DMS79 (cell line): ENCODE data around the gene AUTS2.
A peak's percentile ranks its signal among the peaks of the same experiment; 100 is the strongest.

Experiments used
- DNase-seq: peaks from one replicate; lab custom pipeline; 2025; lab: John Stamatoyannopoulos, UW

AUTS2 gene

DNA sequence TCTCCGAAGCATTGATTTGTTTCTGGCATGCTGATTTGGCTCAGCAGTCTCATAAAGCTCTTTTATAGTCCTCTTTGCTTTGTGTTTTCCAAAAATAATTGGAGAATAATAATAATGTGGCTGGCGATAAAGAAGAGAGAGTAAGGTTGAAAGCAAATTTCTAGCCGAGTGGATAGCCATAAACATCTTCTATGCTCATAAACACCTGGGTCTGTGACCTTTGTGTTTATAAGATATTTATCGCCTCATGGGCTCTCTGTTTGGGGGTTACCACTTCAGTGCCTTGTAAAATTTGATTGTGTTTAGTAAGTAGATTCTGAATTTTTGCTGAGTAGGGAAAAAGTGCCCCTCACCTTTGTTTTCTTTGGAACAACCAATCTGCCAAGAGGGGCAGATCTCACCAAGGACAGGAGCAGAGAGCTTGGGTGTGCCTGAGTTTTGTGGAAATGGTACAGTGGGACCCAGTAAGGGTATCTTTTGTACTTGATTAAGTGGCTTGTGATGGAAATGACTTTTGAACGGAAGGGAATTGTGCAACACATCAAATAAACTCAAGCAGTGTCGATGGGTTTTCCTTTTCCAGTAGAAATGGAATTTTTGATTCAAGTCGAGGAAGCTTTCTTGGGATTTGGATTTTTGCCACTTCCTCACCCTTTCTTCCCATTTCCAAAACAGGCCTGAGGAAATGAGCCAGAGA, 220.5 kb downstream of the AUTS2 start:
- DNase-seq = no peak

DNA sequence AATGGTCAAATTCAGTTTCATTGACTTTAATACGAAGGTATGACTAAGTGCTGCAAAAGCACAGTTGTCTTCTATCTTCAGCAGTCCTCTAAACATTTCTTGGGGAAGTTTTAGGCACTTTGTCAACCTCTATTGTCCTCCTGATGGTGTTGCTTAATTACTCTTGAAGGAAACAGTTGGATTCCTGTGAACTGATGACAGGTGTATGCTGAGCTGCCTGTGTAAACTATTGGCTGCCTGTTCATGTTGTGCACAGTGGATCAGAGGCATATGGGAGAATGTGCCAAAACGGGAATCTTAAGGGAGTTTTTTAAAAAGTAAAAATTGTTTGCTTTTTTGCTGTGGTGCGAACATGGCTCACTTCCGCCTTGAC, 221.0 kb downstream of the AUTS2 start:
- no peak for DNase-seq

DNA sequence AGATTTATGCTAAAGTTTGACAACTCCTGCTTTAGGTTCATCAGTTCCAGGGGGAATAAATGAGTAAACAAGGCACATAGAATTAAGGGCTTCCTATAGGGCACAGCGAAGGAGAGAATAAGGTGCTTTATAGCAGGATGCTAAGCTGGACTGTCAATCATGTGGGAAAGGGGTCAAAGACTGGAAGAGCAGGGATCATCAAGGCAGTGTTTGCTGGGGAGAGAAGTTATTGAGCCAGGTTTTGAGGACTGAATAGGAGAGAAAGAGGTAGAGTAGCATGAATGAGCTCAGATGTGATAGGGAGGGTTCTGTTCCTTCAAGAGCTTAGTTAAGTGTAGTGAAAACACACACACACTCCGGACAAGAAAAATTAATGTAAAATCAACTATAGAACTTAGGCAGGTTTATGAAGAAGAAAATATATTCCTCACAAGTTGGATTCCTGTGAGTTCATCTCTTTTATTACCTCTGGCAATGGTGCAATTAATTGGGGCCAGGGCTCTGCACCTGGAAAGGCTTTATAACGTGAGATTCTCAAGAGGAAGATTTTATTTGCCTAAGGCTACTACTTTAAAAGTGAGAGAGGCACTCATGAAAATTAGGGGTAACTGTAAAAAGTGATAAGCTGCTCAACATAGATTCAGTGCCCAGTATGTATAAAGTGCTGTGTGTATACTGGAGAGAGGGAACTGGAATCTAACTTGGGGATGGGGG, 222.4 kb downstream of the AUTS2 start:
- DNase-seq = peak; percentile 61

DNA sequence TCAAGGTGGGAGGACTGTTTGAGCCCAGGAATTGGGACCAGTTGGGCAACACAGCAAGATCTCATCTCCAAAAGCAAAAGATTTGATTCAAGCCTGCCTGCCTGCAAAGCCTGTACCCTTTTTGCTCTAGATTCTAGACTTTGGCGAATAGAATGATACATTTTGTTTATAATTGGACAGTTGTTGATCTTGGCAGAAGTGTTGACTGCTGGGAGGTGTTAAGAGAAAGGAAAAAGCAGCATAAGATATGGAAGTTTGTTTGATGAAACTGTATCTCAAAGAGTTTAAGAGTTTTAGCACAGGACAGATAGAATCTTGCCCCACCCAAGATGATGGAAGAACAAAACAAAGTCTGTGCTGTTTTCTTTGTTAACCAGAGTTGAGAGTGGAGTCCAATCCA, 224.1 kb downstream of the AUTS2 start:
- no peak for DNase-seq

DNA sequence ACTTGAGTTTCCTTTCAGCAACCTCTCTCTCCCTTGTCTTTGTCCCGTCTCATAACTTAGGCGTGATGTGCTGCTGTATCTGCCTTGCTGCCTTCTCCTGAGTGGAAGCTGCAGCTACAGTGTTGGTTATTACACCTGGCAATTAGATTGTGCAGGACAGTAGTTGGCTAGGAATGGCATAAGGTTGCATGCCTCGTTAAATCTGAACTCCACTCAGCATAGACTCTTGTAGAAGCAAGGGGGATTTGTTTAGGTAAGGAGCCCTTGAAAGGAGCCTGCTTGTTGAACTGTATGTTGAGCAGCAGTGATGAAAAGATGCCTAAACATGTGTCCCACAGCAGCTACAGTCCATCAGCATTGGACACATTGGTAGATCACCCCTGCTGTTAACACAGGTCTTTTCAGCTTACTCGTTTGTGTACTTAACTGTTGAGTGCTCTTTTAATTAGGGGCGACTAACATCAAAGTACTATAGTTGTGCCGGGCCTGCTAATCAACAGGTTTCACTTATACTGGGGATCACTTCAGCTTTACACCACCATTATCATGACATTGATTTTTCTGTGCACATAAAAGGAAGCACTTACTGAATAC, 225.0 kb downstream of the AUTS2 start:
- peak; percentile 97 for DNase-seq

DNA sequence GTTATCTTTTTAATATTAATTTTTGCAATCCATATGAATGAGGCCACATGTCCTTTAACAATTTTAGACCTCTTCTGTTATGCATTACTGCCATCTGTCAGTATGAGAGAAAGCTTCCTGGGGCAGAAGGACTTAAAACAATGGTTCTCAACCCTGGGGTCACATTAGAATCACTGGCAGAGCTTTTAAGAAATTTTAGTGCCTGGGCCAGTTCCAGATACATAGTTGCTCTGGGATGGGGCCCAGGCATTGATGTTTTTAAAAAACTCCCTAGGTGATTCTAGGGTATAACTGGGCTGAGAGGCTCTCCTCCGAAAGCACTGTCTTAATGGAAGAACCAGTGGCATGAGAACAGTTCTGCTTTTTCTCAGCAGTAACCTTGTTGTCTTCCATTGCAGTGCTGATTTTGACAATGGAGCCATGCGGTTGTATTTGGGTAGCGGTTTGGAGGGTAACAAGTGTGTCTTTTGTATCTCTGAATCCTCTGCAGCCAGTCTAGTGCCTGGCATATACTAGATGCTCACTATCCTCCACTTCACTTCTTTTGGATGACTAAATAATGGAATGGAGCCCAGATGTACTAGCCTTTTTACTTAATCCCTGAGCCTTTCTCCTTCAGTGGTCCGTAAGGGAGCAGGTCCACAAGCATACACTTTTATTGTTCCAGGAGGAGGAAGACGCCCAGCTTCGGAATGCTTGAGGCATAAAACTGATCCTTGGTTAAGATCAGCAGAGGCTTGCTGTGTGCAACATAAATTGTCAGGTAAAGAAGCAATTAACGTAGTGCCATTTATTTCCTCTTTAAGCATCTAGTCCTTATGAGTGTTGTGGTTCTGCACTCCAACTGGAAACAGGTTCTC, 227.1 kb downstream of the AUTS2 start:
- DNase-seq = no peak

DNA sequence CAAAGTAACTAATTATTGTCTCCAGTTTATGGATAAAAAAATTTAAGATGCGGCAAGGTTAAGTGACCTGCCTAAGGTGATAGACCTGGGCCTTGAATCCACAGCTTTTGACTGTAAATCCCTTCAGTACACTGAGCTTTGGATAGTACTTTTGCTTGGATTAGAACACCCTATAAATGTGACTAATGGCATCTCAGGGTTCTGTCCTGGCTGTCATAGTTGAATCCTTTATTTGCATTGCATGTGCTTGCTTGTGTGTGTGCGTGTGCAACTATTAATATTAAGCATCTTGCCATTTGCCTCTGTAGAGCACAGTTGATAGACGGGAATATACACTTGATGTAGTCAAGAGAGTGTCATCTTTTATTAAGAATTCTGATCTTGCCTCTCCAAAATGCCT, 228.0 kb downstream of the AUTS2 start:
- no peak for DNase-seq

DNA sequence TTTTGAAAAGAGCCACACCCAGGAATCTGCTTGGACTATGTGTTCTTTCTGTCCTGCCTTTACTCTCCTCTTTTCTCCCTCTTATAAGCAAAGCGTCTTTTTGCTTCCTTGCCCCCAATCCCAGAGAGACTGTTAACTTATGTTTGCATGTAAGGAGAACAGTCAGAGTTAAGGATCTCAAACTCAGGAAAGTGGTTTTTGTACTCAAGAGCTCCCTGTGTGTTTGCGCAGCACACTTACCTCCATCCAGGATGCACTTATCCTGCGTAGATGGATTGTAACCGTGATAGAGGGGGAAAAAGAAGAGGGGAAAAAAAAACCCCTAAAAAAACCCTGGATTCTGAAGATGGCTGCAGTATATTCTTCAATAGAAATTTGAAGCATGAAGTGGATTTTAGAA, 228.9 kb downstream of the AUTS2 start:
- DNase-seq = no peak

DNA sequence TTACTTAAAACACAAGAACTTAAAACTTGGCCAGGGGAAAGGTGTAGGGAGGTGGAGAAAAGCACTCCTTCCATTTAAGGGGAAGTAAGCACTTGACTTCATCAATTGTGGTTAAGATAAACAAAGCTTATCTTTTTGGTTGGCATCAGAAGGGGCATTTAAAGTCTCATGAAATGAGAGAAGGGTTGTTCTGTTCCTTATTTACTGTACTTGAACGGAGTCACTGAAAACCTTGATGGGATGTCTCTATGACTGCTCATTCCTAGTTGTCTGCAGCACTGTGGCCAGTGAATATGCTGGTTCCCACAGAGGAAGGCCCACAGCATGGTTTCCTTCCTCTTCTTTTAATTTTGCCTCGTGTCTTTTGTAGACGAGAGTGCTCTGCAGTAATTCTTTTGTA, 229.3 kb downstream of the AUTS2 start:
- DNase-seq = peak; percentile 98

DNA sequence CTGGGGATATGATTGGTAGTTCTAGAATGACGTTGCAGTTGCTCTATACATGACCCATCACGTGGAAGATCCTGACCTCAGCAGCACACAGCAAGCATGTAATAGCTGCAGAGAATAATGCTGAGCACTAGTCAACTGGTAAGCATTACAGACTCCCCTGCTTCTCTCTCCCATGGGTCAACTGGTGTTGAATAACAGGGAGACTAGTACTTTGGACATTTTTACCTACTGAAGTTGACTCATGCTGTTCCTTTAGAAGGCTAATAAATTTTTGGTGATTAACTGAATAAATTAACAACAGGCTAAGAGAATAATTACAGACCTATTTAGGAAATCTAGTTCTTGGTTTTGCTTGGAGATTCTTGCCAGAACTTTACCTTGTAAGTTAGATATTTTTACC, 234.1 kb downstream of the AUTS2 start:
- no peak for DNase-seq

DNA sequence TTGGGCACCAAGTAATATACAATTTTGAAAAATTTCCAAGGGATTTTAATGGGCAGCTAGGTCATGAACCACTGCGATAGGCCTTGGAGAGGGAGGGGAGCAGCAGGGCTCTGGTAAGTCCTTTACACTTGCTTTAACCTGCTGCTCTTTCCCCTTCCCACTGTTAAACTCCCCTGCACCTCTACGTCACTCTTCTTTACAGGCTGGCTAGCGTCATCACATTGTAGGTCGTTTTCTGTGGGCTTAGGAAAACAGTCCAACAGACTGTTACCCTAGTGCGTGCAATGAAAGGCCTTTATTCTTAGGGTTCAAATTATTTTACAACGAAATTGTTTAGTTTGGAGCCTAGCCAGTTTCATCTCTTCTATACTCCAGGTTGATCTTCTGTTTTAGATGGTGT, 235.7 kb downstream of the AUTS2 start:
- DNase-seq = no peak

DNA sequence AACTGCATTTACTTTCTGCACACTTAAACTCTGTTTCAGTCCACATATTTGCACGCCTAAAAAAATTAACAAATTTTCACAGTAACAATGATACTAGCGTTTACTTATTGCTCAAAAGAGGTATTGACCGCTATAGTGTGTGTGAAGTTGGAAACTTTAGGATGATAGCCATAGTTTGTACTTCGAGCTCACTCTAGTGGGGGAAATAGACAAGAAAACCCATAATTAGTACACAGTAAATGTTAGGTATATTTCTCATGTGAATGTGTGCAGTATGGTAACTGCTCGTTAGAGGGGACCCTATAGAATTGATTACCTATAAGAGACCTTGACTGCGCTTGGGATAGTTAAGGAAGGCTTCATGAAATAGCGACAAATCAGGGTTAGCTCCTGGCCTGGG, 238.4 kb downstream of the AUTS2 start:
- no peak for DNase-seq

DNA sequence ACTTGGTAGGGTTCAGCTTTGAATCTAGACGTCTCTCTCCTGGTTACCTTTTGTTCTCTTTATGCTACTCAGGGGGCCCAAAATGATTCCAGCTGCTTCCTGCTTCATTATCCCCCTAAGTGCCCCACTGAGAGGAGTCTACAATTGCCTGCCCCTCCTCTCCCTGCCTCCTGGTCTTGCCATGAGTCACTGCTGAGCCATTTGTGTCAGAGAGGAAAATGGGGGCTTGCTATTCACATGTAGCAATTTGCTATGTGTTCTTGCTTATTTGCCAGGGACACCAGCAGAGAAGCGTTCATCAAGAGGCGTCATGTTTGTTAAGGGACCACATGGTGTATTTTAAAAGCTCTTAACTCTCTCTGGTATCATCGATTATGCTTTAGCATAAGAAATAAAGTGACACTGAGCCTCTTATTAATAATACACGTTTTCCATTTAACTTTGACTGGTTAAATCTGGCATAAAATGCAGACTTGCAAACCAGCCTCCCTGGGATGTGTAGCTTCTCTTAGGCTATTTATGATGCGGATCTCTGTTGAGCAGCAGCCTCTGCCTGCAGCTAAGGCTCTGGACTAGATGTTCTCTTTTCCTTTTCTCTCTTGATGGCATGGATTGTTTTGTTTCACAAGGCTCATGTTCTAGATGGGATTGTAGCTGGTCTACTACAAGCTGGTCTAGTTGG, 239.3 kb downstream of the AUTS2 start:
- DNase-seq = peak; percentile 94

DNA sequence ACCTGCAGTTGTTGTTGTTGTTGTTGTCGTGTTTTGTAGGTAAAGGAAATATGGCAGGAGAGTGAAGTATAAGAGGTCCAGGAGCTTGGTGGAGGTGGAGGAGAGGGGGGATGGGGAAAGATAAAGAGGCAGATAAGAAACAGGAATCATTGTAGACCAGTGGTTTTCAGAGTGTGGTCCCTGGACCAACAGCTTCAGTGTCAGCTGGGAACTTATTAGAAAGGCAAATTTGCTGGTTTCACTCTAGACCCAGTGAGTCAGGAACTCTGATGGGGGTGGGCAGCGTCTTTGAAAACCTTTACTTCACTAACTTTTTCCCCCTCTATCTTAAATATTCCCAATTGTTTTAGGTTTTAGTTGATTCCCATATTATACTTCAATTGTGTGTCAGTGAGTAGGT, 241.5 kb downstream of the AUTS2 start:
- no peak for DNase-seq

DNA sequence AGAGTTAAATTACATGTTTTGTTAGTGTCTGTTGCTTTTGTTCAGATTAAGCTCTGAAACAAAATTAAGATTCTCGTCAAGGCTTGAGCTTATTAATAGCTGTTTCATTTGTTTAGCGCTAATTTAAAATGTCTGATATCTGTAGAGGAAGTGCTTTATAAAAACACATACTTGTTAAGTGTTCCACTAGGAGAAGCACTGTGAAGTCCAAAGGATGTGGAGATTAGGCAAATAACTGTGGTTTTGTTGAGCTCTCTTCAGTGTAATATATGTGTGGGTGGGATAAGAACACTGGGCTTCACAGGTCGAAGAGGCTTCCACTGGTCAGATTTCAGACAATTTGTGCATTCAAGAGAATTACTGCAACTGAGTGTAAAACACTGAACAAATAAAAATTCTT, 242.0 kb downstream of the AUTS2 start:
- no peak for DNase-seq

DNA sequence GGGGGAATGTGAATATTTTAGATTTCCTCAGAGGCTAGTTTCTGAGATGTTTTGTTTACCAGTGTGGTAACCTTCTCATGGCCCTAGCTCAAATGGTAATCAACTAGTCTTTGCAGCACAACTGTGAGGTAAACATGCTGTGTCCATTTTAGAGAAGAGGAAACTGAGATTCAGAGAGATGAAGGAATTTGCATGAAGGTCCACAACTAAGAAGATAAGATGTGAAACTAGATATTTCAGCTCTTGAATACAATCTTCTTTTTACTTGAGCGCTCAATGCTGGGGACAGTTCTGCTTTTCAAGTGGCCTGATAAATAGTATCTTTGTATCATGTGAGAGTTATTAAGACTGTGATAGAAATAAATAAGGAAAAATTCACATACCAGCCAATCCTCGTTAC, 245.4 kb downstream of the AUTS2 start:
- DNase-seq = no peak

DNA sequence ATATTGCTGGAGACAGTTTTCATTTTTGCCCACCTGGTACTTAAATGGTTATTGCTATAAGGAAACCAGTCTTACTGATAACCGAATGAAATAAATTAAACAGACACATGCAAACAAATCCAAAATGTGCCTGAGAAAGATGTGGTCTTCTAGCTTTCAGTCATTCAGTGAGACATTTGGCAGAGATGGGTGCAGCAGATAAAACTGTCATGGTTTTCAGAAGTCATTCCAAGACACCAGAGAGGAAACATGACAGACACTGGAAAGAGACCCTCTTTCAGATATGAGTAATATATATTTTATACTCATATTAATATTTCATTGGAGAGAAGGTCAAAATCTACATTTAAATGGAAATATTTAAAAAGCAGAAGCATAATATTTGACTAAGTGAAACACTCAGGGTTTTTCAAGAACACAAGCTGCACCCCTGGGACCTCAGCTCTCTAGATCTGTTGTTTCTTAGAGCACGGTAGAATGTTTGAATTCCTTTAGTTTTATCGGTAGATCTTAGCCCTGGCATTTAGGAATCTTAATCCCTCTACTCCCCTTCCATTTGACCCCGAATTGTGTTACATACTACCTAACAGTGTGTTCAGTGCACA, 246.1 kb downstream of the AUTS2 start:
- DNase-seq = no peak

DNA sequence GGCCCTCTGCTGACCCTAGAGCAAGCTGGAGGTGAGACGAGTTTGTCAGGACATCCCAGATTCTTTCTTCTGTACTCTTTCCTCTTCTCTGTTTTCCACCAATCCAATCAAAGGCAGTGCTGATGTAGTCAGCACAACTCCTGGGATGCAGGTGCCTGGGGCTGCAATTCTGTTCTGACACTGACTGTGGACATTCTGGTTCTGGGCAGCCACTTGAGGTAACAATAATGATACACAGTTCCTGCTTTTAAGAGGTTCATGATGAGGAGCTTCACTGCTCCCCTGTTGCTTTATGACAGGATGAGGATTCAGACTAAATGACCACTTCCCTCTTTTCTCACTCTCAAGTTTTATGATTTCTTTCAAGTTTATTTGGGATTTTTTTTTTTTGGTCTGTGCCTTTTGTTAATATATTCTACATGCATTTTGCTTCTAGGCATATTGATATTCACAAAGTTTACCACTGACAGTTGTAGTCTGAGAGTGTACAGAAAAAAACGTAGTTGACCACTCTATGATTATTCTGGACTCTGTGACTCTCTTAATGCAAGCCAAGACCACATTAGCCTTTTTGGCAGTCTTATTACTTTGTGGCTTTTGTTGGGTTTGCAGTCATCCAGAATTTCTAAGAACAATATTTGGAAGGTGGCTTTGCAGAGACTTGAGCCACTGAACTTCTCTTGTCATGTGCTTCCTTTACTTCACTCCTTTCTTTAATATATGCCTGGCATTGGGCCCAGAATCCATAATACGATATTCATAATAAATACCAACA, 247.6 kb downstream of the AUTS2 start:
- DNase-seq = no peak

DNA sequence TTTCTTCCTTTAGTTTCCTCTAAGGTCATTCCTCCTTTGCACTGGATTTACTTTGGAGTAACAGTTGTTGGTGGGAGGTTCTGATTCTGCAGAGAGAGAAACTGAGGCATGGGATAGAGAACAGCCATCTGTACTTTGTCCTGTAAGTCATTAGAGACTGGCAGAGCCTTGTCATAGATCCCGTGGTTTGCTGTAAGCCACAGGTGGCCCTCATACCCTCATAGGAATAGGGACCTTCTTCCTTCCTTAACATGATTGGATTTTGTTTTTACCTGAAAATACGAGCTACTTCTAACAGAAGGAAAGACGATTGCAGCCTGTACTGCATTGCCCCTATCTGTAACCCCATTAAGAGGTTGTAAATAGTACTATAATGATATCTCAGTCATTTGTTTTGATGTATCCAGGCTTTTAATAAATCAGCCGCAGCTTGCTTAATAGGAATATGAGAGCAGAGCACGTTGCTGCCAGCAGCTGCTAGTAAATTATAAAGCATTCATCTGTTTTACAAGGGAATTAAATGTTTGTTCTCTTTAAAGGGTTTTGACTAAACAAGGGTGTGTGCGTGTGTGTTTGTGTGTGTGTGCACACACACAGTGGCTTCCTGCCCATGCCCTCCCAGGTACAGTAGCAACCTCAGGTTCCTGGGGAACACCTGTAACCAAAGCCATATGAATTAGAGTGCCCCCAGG, 249.8 kb downstream of the AUTS2 start:
- DNase-seq = peak; percentile 87

DNA sequence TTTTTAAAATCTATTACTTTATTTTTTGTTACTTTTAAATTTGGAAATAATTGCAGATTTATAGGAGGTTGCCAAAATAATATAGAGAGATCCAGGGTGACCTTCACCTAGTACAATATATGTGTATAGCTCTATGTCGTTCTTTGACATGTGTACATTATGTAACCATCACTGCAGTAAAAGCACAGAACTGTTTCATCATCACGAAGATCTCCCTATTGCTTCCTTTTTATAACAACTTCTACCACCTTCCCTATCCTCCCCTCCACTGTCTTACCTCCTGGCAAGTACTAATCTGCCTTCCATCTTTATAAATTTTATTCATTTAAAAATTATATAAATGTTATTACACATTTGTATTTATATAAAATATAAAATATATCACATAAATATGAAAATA, 251.0 kb downstream of the AUTS2 start:
- no peak for DNase-seq
